ENCODE data around the gene RAB3IL1.

RAB3IL1 gene

GRCh38 chr11:61918938-61919704, 1.8 kb upstream of the RAB3IL1 start:
- DNase-seq (ENCODE audit: low spot score) = peak; percentile 39

- DNase-seq (ENCODE audit: low spot score) = peak; percentile 2
Observed at GRCh38 chr11:61918251-61918937, 1.0 kb upstream of the RAB3IL1 start.

- peak; percentile 52 for DNase-seq (ENCODE audit: low spot score)
Observed at GRCh38 chr11:61916737-61917333, 531 bp downstream of the RAB3IL1 start.

- DNase-seq (ENCODE audit: low spot score) = no peak
Observed at GRCh38 chr11:61914471-61915171, 2.7 kb downstream of the RAB3IL1 start.

GRCh38 chr11:61913699-61914395, 3.5 kb downstream of the RAB3IL1 start:
- DNase-seq (ENCODE audit: low spot score) = no peak

- no peak for DNase-seq (ENCODE audit: low spot score)
Observed at GRCh38 chr11:61912991-61913698, 4.2 kb downstream of the RAB3IL1 start.

GRCh38 chr11:61912530-61912898, 4.9 kb downstream of the RAB3IL1 start:
- no peak for DNase-seq (ENCODE audit: low spot score)

- no peak for DNase-seq (ENCODE audit: low spot score)
Observed at GRCh38 chr11:61911701-61912529, 5.5 kb downstream of the RAB3IL1 start.

GRCh38 chr11:61911128-61911700, 6.2 kb downstream of the RAB3IL1 start:
- DNase-seq (ENCODE audit: low spot score) = no peak

GRCh38 chr11:61910187-61911127, 6.9 kb downstream of the RAB3IL1 start:
- no peak for DNase-seq (ENCODE audit: low spot score)

GRCh38 chr11:61908730-61909316, 8.5 kb downstream of the RAB3IL1 start:
- no peak for DNase-seq (ENCODE audit: low spot score)

- DNase-seq (ENCODE audit: low spot score) = no peak
Observed at GRCh38 chr11:61907871-61908729, 9.3 kb downstream of the RAB3IL1 start.

- DNase-seq (ENCODE audit: low spot score) = no peak
Observed at GRCh38 chr11:61907282-61907681, 10.1 kb downstream of the RAB3IL1 start.

- no peak for DNase-seq (ENCODE audit: low spot score)
Observed at GRCh38 chr11:61906522-61906909, 10.8 kb downstream of the RAB3IL1 start.

- DNase-seq (ENCODE audit: low spot score) = no peak
Observed at GRCh38 chr11:61905801-61906521, 11.4 kb downstream of the RAB3IL1 start.

GRCh38 chr11:61905067-61905696, 12.2 kb downstream of the RAB3IL1 start:
- no peak for DNase-seq (ENCODE audit: low spot score)

Data from GM03348 (cell line).